Endothelial cell (in vitro differentiated cells): ENCODE measurements around the gene DGKQ. TPM values are rescaled to one million over a fixed set of nuclear protein-coding genes. Genes with fewer than 3 reads are reported as not detected.
"Not testable (repeated sequence)": the region's sequence is repeated elsewhere in the genome, so short reads cannot be mapped to it uniquely, and the experiment has no call there.

Source experiments
- DNase-seq: peaks from one replicate; pipeline ENCODE4 v3.0.0; 2021; ENCODE audit warnings: low spot score
- H3K27ac Mint-ChIP-seq: one replicate; pipeline ENCODE4 v1.8.0; 2021; ENCODE audit warnings: mixed read lengths, inconsistent platforms; ENCODE audit not compliant: unreplicated experiment
- H3K27me3 Mint-ChIP-seq: one replicate; pipeline ENCODE4 v1.8.0; 2021; ENCODE audit warnings: mild to moderate bottlenecking, moderate library complexity, mixed read lengths, inconsistent platforms; ENCODE audit not compliant: unreplicated experiment
- H3K36me3 Mint-ChIP-seq: one replicate; pipeline ENCODE4 v1.8.0; 2021; ENCODE audit warnings: mild to moderate bottlenecking, low read depth, mixed read lengths, inconsistent platforms; ENCODE audit not compliant: unreplicated experiment
- H3K4me1 Mint-ChIP-seq: one replicate; pipeline ENCODE4 v1.8.0; 2021; ENCODE audit warnings: mild to moderate bottlenecking, mixed read lengths, inconsistent platforms; ENCODE audit not compliant: unreplicated experiment
- H3K4me3 Mint-ChIP-seq: one replicate; pipeline ENCODE4 v1.8.0; 2021; ENCODE audit warnings: mild to moderate bottlenecking, mixed read lengths, inconsistent platforms; ENCODE audit not compliant: unreplicated experiment
- H3K9me3 Mint-ChIP-seq: one replicate; pipeline ENCODE4 v1.8.0; 2021; ENCODE audit warnings: mixed read lengths, inconsistent platforms; ENCODE audit not compliant: unreplicated experiment
- CTCF ChIP-seq: fragments of 200-600 bp; sonication (generic); IDR thresholded peaks from one replicate; pipeline ENCODE4 v1.5.0; 2021; ENCODE audit warnings: antibody characterized with exemption; ENCODE audit not compliant: unreplicated experiment
- total RNA-seq: library from RNA; stranded (reverse); fragmentation: NEBNext Ultra II Directional; extraction: Animal tissue kit (Norgen Biotek cat#: 25700); gene quantifications from one replicate; pipeline ENCODE4 v1.2.1, GENCODE V29; 2021; ENCODE audit not compliant: unreplicated experiment

DGKQ gene
- total RNA-seq, 1 donor from 2014 or later: 14.5 TPM

GRCh38 chr4:945274-946102 lies 27.9 kb downstream of the DGKQ start:
- Mint-ChIP-seq H3K36me3 (peaks cover under 1% of the 10 kb centered on the region), H3K27me3 (peaks cover 12% of the 10 kb centered on the region), H3K4me3 (peak overlapping the region; percentile 48), H3K9me3 (no peaks in the 10 kb centered on the region), H3K4me1 (peaks cover 5% of the 10 kb centered on the region), H3K27ac (no peak overlapping the region)
- no peak for TF ChIP-seq CTCF
- DNase-seq: no peak

- H3K9me3 Mint-ChIP-seq, H3K4me1 Mint-ChIP-seq, H3K27ac Mint-ChIP-seq, H3K36me3 Mint-ChIP-seq, H3K27me3 Mint-ChIP-seq, H3K4me3 Mint-ChIP-seq, DNase-seq: not testable (repeated sequence)
These were observed 33.9 kb downstream of the DGKQ start for GRCh38 chr4:939508-939907.

GRCh38 chr4:932713-933070 lies 40.7 kb downstream of the DGKQ start:
- Mint-ChIP-seq H3K36me3 (no peaks in the 10 kb centered on the region), H3K27ac (peak overlapping the region; percentile 77), H3K27me3 (peaks cover 8% of the 10 kb centered on the region), H3K4me3 (peak overlapping the region; percentile 94), H3K4me1 (peaks cover 25% of the 10 kb centered on the region), H3K9me3 (no peaks in the 10 kb centered on the region)
- TF ChIP-seq CTCF: no peak
- DNase-seq: peak; percentile 43

- peaks cover 8% of the 10 kb centered on the region for H3K27me3 Mint-ChIP-seq
- peaks cover 25% of the 10 kb centered on the region for H3K4me1 Mint-ChIP-seq
- peak; percentile 98 for DNase-seq
- H3K9me3 Mint-ChIP-seq: no peaks in the 10 kb centered on the region
- peak within 1 kb of the TSS; percentile 82 for H3K27ac Mint-ChIP-seq
- H3K36me3 Mint-ChIP-seq: no peaks in the 10 kb centered on the region
- TF ChIP-seq CTCF: no peak
- peak within 1 kb of the TSS; percentile 94 for H3K4me3 Mint-ChIP-seq
These were observed 41.2 kb downstream of the DGKQ start, which contains the start of the genes GAK and TMEM175 for GRCh38 chr4:931960-932712. GAK (minus strand) TSS chr4:932316; CDS start chr4:932187, 129 bp downstream. TMEM175 (plus strand) TSS chr4:932460; CDS start chr4:947740, 15,280 bp downstream.

- Mint-ChIP-seq H3K36me3 (no peaks in the 10 kb centered on the region), H3K27ac (peak overlapping the region; percentile 82), H3K27me3 (peaks cover 8% of the 10 kb centered on the region), H3K4me3 (peak overlapping the region; percentile 94), H3K9me3 (no peaks in the 10 kb centered on the region), H3K4me1 (peaks cover 24% of the 10 kb centered on the region)
- no peak for TF ChIP-seq CTCF
- DNase-seq: no peak
These were observed 42.0 kb downstream of the DGKQ start for GRCh38 chr4:931194-931959.
